HepG2 (cell line): ENCODE results near the gene TTN. TPM values are rescaled to one million over a fixed set of nuclear protein-coding genes. Genes with fewer than 3 reads are reported as not detected.

Source experiments
- BORCS8-MEF2B ChIP-seq: sonication (generic); formaldehyde crosslinking; IDR thresholded peaks from 2 replicates; pipeline ENCODE4 v1.8.0; 2022; ENCODE audit warnings: mild to moderate bottlenecking, missing genetic modification reagents
- HDAC2 ChIP-seq: sonication (generic); formaldehyde crosslinking; IDR thresholded peaks from 2 replicates; pipeline ENCODE4 v1.4.0; 2020; ENCODE audit warnings: missing genetic modification reagents
- MAZ ChIP-seq, 2 experiments: sonication (generic) in 1 of 2; formaldehyde crosslinking in 1 of 2; IDR thresholded peaks; 2 replicates each; pipeline versions ENCODE4 v1.5.0 to v1.6.1; 2012 to 2020; ENCODE audit warnings: low read depth in 2 of 2, mild to moderate bottlenecking in 2 of 2, borderline replicate concordance in 1 of 2, improper control_type of control experiment in 1 of 2, low read length in 1 of 2, missing genetic modification reagents in 1 of 2, moderate library complexity in 1 of 2
- MTA1 ChIP-seq: sonication (generic); formaldehyde crosslinking; IDR thresholded peaks from 2 replicates; pipeline ENCODE4 v1.4.0; 2020; ENCODE audit warnings: missing genetic modification reagents, mild to moderate bottlenecking, borderline replicate concordance
- NR2C2 ChIP-seq: sonication (generic); formaldehyde crosslinking; IDR thresholded peaks from 2 replicates; pipeline ENCODE4 v1.4.0; 2020; ENCODE audit warnings: missing genetic modification reagents, mild to moderate bottlenecking, moderate library complexity, borderline replicate concordance
- ZFAT ChIP-seq: sonication (generic); formaldehyde crosslinking; conservative IDR thresholded peaks from 2 replicates; pipeline ENCODE4 v1.8.1; 2023; ENCODE audit warnings: missing genetic modification reagents, inconsistent platforms
- ZNF432 ChIP-seq: sonication (generic); formaldehyde crosslinking; IDR thresholded peaks from 2 replicates; pipeline ENCODE4 v1.5.0; 2020; ENCODE audit warnings: missing genetic modification reagents, mild to moderate bottlenecking, borderline replicate concordance
- polyA plus RNA-seq, 8 experiments: library from polyadenylated mRNA; depleted of rRNA in 3 of 8; stranded (reverse) in 7 of 8; unstranded in 1 of 8; fragments of >200 nt; fragmentation: Illumina TruSeq in 4 of 8; extraction: Trizol in 4 of 8; gene quantifications; 2 replicates each; pipeline versions ENCODE4 v1.2.1 to v1.2.3, GENCODE V29; 2011 to 2016; ENCODE audit warnings: low read depth in 4 of 8, missing spikeins in 1 of 8, mixed read lengths in 1 of 8; ENCODE audit not compliant: insufficient read depth in 1 of 8
- total RNA-seq, 5 experiments: library from RNA; depleted of rRNA; stranded (reverse); fragments of >200 nt; fragmentation: Illumina TruSeq; extraction: Trizol; gene quantifications; 2 replicates each; pipeline ENCODE4 v1.2.3, GENCODE V29; 2016; ENCODE audit warnings: low read depth in 1 of 5
- TF ChIP-seq, protein P1 (sequence below): sonication (generic); formaldehyde crosslinking; IDR thresholded peaks from 2 replicates; pipeline ENCODE4 v1.8.0; 2023; ENCODE audit warnings: mild to moderate bottlenecking, missing genetic modification reagents
- TF ChIP-seq, protein P2 (sequence below): sonication (generic); formaldehyde crosslinking; IDR thresholded peaks from 2 replicates; pipeline ENCODE4 v1.4.0; 2020; ENCODE audit warnings: missing genetic modification reagents
- TF ChIP-seq, protein P3 (sequence below): sonication (generic); formaldehyde crosslinking; IDR thresholded peaks from 2 replicates; pipeline ENCODE4 v1.8.0; 2022; ENCODE audit warnings: mild to moderate bottlenecking, missing genetic modification reagents, moderate library complexity
- TF ChIP-seq, protein P4 (sequence below): fragments of 450-650 bp; IDR thresholded peaks from 2 replicates; pipeline ENCODE4 v1.6.1; 2017; ENCODE audit warnings: mild to moderate bottlenecking
- TF ChIP-seq, protein P5 (sequence below): sonication (generic); formaldehyde crosslinking; conservative IDR thresholded peaks from 2 replicates; pipeline ENCODE4 v1.8.0; 2022; ENCODE audit warnings: low read depth, missing genetic modification reagents

The TTN gene
- total and polyA plus RNA-seq, 2 of the 13 experiments (the other 11 are each of a cell fraction or from before 2014, with no cell fraction given), result under 0.01 TPM

DNA sequence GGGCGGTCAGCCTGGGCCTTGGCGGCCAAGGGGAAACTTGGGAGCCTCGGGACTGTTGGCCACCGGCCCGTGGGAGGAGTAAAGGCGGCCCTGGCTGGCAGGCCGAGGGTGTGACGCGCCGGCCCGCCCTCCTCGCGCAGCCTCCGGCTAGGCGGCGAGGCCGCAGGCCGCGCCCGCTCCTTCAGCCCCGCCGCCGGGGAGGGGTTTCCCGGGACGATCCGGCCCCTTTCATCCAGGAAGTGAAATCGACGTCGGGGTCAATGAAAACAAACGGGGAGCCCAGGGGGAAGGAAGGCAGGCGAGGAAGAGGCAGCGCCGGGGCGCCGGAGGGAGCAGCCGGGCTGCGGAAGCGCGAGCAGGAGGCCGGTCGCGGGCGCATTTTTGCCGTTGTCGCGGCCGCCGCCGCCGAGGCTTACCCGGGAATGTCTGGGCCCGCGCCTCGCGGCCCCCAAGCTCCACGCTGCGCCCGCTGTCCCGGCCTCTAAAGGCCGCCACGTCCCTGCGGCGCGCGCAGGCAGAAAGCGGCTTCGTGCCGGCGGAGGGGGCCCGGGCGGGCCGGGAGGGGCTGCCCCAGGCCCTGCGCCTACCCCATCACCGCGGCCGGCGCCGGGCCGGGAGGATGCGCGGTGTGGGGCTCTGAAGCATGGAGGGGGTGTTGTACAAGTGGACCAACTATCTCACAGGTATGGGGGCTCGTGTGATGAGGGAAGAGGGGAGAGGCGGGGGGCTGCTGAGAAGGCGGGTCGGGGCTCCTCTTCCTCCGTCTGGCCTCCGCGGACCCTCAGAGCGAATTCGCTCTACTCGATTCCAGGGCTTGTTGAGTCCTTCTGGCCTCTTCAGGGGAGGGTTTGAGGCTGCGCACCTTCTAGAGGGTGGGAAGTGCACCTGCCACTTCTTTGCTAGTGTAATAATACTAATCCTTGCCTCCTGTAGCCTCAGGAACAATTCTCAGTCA, 326.7 kb downstream of the TTN start, which contains the start of gene PLEKHA3 (continued):
- TF ChIP-seq, protein P1, sequence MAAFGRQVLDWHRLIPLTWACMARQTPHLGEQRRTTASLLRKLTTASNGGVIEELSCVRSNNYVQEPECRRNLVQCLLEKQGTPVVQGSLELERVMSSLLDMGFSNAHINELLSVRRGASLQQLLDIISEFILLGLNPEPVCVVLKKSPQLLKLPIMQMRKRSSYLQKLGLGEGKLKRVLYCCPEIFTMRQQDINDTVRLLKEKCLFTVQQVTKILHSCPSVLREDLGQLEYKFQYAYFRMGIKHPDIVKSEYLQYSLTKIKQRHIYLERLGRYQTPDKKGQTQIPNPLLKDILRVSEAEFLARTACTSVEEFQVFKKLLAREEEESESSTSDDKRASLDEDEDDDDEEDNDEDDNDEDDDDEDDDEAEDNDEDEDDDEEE (CRISPR knock-in tag), result peak; percentile 75; the same call in 1 of the 2 replicates
- TF ChIP-seq MAZ (IDR thresholded peaks at IDR 0.05; ENCODE audit: borderline replicate concordance, low read depth, low read length), result 0 out of 2 replicates have a peak, but pooled peaks have one; percentile 23
- peak; percentile 83 for TF ChIP-seq MAZ (CRISPR knock-in tag; IDR thresholded peaks at IDR 0.05; ENCODE audit: low read depth)
- TF ChIP-seq ZNF432 (CRISPR knock-in tag), result no peak
- TF ChIP-seq, protein P2, sequence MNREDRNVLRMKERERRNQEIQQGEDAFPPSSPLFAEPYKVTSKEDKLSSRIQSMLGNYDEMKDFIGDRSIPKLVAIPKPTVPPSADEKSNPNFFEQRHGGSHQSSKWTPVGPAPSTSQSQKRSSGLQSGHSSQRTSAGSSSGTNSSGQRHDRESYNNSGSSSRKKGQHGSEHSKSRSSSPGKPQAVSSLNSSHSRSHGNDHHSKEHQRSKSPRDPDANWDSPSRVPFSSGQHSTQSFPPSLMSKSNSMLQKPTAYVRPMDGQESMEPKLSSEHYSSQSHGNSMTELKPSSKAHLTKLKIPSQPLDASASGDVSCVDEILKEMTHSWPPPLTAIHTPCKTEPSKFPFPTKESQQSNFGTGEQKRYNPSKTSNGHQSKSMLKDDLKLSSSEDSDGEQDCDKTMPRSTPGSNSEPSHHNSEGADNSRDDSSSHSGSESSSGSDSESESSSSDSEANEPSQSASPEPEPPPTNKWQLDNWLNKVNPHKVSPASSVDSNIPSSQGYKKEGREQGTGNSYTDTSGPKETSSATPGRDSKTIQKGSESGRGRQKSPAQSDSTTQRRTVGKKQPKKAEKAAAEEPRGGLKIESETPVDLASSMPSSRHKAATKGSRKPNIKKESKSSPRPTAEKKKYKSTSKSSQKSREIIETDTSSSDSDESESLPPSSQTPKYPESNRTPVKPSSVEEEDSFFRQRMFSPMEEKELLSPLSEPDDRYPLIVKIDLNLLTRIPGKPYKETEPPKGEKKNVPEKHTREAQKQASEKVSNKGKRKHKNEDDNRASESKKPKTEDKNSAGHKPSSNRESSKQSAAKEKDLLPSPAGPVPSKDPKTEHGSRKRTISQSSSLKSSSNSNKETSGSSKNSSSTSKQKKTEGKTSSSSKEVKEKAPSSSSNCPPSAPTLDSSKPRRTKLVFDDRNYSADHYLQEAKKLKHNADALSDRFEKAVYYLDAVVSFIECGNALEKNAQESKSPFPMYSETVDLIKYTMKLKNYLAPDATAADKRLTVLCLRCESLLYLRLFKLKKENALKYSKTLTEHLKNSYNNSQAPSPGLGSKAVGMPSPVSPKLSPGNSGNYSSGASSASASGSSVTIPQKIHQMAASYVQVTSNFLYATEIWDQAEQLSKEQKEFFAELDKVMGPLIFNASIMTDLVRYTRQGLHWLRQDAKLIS, result no peak
- TF ChIP-seq NR2C2 (CRISPR knock-in tag), result peak; percentile 98
- TF ChIP-seq HDAC2 (CRISPR knock-in tag), result 0 out of 2 replicates have a peak, but pooled peaks have one; percentile 62
- 0 out of 2 replicates have a peak, but pooled peaks have one; percentile 30 for TF ChIP-seq MTA1 (CRISPR knock-in tag)
- TF ChIP-seq, protein P3, sequence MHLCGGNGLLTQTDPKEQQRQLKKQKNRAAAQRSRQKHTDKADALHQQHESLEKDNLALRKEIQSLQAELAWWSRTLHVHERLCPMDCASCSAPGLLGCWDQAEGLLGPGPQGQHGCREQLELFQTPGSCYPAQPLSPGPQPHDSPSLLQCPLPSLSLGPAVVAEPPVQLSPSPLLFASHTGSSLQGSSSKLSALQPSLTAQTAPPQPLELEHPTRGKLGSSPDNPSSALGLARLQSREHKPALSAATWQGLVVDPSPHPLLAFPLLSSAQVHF (CRISPR knock-in tag), result no peak
- peak; percentile 82 for TF ChIP-seq ZFAT (CRISPR knock-in tag)
- TF ChIP-seq, protein P4, sequence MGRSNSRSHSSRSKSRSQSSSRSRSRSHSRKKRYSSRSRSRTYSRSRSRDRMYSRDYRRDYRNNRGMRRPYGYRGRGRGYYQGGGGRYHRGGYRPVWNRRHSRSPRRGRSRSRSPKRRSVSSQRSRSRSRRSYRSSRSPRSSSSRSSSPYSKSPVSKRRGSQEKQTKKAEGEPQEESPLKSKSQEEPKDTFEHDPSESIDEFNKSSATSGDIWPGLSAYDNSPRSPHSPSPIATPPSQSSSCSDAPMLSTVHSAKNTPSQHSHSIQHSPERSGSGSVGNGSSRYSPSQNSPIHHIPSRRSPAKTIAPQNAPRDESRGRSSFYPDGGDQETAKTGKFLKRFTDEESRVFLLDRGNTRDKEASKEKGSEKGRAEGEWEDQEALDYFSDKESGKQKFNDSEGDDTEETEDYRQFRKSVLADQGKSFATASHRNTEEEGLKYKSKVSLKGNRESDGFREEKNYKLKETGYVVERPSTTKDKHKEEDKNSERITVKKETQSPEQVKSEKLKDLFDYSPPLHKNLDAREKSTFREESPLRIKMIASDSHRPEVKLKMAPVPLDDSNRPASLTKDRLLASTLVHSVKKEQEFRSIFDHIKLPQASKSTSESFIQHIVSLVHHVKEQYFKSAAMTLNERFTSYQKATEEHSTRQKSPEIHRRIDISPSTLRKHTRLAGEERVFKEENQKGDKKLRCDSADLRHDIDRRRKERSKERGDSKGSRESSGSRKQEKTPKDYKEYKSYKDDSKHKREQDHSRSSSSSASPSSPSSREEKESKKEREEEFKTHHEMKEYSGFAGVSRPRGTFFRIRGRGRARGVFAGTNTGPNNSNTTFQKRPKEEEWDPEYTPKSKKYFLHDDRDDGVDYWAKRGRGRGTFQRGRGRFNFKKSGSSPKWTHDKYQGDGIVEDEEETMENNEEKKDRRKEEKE, result no peak
- TF ChIP-seq, protein P5, sequence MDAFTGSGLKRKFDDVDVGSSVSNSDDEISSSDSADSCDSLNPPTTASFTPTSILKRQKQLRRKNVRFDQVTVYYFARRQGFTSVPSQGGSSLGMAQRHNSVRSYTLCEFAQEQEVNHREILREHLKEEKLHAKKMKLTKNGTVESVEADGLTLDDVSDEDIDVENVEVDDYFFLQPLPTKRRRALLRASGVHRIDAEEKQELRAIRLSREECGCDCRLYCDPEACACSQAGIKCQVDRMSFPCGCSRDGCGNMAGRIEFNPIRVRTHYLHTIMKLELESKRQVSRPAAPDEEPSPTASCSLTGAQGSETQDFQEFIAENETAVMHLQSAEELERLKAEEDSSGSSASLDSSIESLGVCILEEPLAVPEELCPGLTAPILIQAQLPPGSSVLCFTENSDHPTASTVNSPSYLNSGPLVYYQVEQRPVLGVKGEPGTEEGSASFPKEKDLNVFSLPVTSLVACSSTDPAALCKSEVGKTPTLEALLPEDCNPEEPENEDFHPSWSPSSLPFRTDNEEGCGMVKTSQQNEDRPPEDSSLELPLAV (CRISPR knock-in tag), result no peak
- TF ChIP-seq BORCS8-MEF2B (CRISPR knock-in tag), result peak; percentile 61; the same call in 1 of the 2 replicates
